ENCODE measurements around the gene LCE3A. TPM values are rescaled to one million over a fixed set of nuclear protein-coding genes. Genes with fewer than 3 reads are reported as not detected.

Gene LCE3A
- total RNA-seq, 1 donor from 2014 or later = not detected

DNA sequence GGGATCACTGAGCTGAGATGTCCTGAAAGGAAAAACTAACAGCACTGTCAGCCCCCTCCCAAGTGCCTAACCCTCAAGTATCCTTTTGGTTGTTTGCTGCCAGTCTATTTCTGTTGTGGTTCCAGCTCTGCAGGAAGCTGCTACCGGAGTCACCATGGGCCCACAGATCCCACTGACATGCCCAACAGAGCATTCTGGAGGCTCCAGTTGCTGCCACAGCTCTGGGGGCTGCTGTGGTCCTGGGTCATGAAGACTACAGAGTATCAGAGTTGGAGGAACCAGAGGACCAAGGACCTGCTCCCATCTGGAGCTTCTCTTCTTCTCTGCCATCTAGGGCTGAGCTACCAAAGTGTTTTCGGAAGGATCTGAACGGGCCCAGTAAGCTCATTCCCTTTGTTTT is 910 bp downstream of the LCE3A start:
- DNase-seq = no peak
- Mint-ChIP-seq H3K4me1 (ENCODE audit: low read depth, unreplicated experiment) (no peaks in the 10 kb centered on the region), H3K36me3 (ENCODE audit: unreplicated experiment) (peaks cover 12% of the 10 kb centered on the region), H3K4me3 (ENCODE audit: unreplicated experiment) (no peak overlapping the region), H3K27me3 (ENCODE audit: unreplicated experiment) (peaks cover 6% of the 10 kb centered on the region), H3K9me3 (ENCODE audit: unreplicated experiment) (peaks cover 6% of the 10 kb centered on the region), H3K27ac (ENCODE audit: unreplicated experiment) (no peak overlapping the region)
- TF ChIP-seq, protein P1, sequence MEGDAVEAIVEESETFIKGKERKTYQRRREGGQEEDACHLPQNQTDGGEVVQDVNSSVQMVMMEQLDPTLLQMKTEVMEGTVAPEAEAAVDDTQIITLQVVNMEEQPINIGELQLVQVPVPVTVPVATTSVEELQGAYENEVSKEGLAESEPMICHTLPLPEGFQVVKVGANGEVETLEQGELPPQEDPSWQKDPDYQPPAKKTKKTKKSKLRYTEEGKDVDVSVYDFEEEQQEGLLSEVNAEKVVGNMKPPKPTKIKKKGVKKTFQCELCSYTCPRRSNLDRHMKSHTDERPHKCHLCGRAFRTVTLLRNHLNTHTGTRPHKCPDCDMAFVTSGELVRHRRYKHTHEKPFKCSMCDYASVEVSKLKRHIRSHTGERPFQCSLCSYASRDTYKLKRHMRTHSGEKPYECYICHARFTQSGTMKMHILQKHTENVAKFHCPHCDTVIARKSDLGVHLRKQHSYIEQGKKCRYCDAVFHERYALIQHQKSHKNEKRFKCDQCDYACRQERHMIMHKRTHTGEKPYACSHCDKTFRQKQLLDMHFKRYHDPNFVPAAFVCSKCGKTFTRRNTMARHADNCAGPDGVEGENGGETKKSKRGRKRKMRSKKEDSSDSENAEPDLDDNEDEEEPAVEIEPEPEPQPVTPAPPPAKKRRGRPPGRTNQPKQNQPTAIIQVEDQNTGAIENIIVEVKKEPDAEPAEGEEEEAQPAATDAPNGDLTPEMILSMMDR (IDR thresholded peaks at IDR 0.05; ENCODE audit: partially characterized antibody, unreplicated experiment) = no peak

DNA sequence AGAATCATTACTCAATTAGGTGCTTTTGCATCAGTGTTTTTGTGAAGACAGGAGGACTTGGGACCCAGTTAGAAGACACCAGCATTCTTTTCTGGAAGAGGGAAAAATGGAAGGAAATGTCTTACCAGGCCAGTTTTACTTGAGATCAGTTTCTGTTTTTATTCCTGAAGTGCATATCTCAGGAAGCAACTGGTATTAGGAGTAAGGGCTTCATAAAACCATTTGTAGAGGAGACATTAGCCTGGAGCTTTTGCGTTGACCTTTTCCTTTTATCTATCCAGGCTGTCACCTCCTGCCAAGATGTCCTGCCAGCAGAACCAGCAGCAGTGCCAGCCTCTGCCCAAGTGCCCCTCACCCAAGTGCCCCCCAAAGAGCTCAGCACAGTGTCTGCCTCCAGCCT is 9.4 kb downstream of the LCE3A start, which contains the start of gene LCE3B:
TSS of gene LCE3B (plus strand) at position 301 of the 400 bp plus-strand sequence. CDS start at position 301, 0 bp downstream.
- Mint-ChIP-seq H3K4me1 (ENCODE audit: low read depth, unreplicated experiment) (no peaks in the 10 kb centered on the region), H3K27ac (ENCODE audit: unreplicated experiment) (no peak within 1 kb of the TSS), H3K36me3 (ENCODE audit: unreplicated experiment) (peaks cover 3% of the 10 kb centered on the region), H3K4me3 (ENCODE audit: unreplicated experiment) (no peak within 1 kb of the TSS), H3K9me3 (ENCODE audit: unreplicated experiment) (peaks cover 2% of the 10 kb centered on the region), H3K27me3 (ENCODE audit: unreplicated experiment) (no peaks in the 10 kb centered on the region)
- DNase-seq = no peak
- TF ChIP-seq, protein P1 (IDR thresholded peaks at IDR 0.05; ENCODE audit: partially characterized antibody, unreplicated experiment) = no peak

DNA sequence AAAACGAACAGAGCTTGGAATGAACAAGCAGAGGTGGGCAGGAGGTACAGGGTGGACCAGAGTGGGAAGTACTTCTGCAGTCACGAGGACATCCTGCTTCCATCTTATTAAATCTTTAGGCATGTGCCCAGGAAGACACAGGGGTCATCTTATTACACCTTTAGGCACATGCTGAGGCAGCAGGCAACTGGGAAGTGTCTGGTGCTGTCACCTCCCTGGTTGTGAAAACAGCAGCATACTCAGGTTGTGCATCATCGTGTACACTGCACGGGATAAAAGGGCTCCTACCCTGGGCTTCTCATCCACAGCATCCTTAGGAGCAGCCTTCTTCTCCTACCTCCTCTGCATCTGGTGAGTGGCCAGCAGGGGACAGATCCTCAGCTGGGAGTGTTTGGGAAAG is 23.0 kb downstream of the LCE3A start, which contains the start of gene LCE3C:
TSS of gene LCE3C (plus strand) at position 301 of the 400 bp plus-strand sequence. CDS start 498 bp downstream, outside the sequence.
- Mint-ChIP-seq H3K4me3 (ENCODE audit: unreplicated experiment) (no peak within 1 kb of the TSS), H3K9me3 (ENCODE audit: unreplicated experiment) (no peaks in the 10 kb centered on the region), H3K27ac (ENCODE audit: unreplicated experiment) (no peak within 1 kb of the TSS), H3K27me3 (ENCODE audit: unreplicated experiment) (no peaks in the 10 kb centered on the region), H3K4me1 (ENCODE audit: low read depth, unreplicated experiment) (no peaks in the 10 kb centered on the region), H3K36me3 (ENCODE audit: unreplicated experiment) (no peaks in the 10 kb centered on the region)
- DNase-seq = no peak
- TF ChIP-seq, protein P1 (IDR thresholded peaks at IDR 0.05; ENCODE audit: partially characterized antibody, unreplicated experiment) = no peak

DNA sequence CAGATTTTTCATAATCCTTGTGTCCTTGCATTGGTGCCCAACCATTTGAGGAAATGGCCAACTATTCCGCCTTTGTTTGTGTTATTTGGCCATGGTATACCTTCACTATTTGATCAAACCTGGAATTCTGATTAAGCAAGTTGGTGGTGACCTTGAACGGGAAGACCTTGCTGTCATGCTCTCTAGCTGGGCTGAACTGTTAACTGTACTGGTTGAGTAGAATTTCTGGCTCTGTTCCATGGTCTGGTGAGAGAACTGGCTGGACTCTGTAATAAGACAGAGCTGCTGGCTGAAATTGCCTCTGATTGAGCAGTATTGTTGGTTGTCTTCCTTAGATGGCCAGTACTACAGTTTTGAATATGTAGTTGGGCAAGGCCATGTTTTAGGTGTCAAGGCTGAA is 25.9 kb downstream of the LCE3A start:
- no peak for DNase-seq
- no peaks in the 10 kb centered on the region for H3K36me3 Mint-ChIP-seq (ENCODE audit: unreplicated experiment)
- H3K4me1 Mint-ChIP-seq (ENCODE audit: low read depth, unreplicated experiment) = no peaks in the 10 kb centered on the region
- H3K4me3 Mint-ChIP-seq (ENCODE audit: unreplicated experiment) = no peak overlapping the region
- TF ChIP-seq, protein P1 (IDR thresholded peaks at IDR 0.05; ENCODE audit: partially characterized antibody, unreplicated experiment) = no peak
- no peak overlapping the region for H3K27ac Mint-ChIP-seq (ENCODE audit: unreplicated experiment)
- H3K9me3 Mint-ChIP-seq (ENCODE audit: unreplicated experiment) = no peaks in the 10 kb centered on the region
- H3K27me3 Mint-ChIP-seq (ENCODE audit: unreplicated experiment) = no peaks in the 10 kb centered on the region

DNA sequence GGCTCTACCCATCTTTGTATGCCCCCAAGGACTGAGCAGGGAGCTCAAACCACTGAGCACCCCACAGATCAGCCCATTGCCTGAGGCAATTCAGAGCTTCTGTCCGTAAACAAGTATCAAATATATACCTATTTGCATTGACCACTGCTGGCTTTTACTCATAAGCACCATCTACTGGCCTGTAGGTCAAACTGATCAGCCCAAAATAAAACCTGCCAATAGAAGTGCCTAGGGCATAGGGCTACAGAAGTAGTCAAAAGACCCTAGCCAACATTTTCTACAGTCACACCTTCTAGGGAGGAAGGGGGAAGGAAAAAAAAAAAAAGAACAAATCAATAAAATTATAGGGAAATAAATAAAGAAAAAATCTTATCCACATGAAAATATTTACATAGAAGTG is 37.3 kb downstream of the LCE3A start:
- H3K4me1 Mint-ChIP-seq (ENCODE audit: low read depth, unreplicated experiment) = no peaks in the 10 kb centered on the region
- no peak overlapping the region for H3K4me3 Mint-ChIP-seq (ENCODE audit: unreplicated experiment)
- H3K9me3 Mint-ChIP-seq (ENCODE audit: unreplicated experiment) = peaks cover 1% of the 10 kb centered on the region

More for the DNA sequence above, 37.3 kb downstream of the LCE3A start:
- DNase-seq = no peak
- Mint-ChIP-seq H3K27ac (ENCODE audit: unreplicated experiment) (no peak overlapping the region), H3K36me3 (ENCODE audit: unreplicated experiment) (no peaks in the 10 kb centered on the region), H3K27me3 (ENCODE audit: unreplicated experiment) (no peaks in the 10 kb centered on the region)
- TF ChIP-seq, protein P1 (IDR thresholded peaks at IDR 0.05; ENCODE audit: partially characterized antibody, unreplicated experiment) = no peak
